Measurements from ENCODE around the gene PIKFYVE.

GRCh38 chr2:208392300-208392699 lies 126.2 kb downstream of the PIKFYVE start:
- TF ChIP-seq, protein P1, sequence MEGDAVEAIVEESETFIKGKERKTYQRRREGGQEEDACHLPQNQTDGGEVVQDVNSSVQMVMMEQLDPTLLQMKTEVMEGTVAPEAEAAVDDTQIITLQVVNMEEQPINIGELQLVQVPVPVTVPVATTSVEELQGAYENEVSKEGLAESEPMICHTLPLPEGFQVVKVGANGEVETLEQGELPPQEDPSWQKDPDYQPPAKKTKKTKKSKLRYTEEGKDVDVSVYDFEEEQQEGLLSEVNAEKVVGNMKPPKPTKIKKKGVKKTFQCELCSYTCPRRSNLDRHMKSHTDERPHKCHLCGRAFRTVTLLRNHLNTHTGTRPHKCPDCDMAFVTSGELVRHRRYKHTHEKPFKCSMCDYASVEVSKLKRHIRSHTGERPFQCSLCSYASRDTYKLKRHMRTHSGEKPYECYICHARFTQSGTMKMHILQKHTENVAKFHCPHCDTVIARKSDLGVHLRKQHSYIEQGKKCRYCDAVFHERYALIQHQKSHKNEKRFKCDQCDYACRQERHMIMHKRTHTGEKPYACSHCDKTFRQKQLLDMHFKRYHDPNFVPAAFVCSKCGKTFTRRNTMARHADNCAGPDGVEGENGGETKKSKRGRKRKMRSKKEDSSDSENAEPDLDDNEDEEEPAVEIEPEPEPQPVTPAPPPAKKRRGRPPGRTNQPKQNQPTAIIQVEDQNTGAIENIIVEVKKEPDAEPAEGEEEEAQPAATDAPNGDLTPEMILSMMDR (IDR thresholded peaks at IDR 0.05): no peak
- TF ChIP-seq POLR2A (IDR thresholded peaks at IDR 0.05): no peak

Data from thyroid gland (tissue), 4 donors.